ENCODE measurements around the gene LMTK2.

The LMTK2 gene

GRCh38 chr7:98137134-98137825 lies 30.6 kb downstream of the LMTK2 start:
- DNase-seq (ENCODE audit: low spot score), result no peak

- peak; percentile 18 for DNase-seq (ENCODE audit: low spot score)
Observed at GRCh38 chr7:98137826-98138151, 31.1 kb downstream of the LMTK2 start.

GRCh38 chr7:98138672-98139071 lies 32.0 kb downstream of the LMTK2 start:
- DNase-seq (ENCODE audit: low spot score), result no peak

- DNase-seq (ENCODE audit: low spot score), result no peak
Observed at GRCh38 chr7:98142658-98143057, 36.0 kb downstream of the LMTK2 start.

GRCh38 chr7:98148607-98149006 lies 41.9 kb downstream of the LMTK2 start:
- no peak for DNase-seq (ENCODE audit: low spot score)

- DNase-seq (ENCODE audit: low spot score), result no peak
Observed at GRCh38 chr7:98149116-98149692, 42.5 kb downstream of the LMTK2 start.

GRCh38 chr7:98151884-98152283 lies 45.2 kb downstream of the LMTK2 start:
- DNase-seq (ENCODE audit: low spot score), result no peak

GRCh38 chr7:98156700-98157099 lies 50.0 kb downstream of the LMTK2 start:
- no peak for DNase-seq (ENCODE audit: low spot score)

- no peak for DNase-seq (ENCODE audit: low spot score)
Observed at GRCh38 chr7:98157761-98158160, 51.1 kb downstream of the LMTK2 start.

GRCh38 chr7:98162758-98163157 lies 56.1 kb downstream of the LMTK2 start:
- DNase-seq (ENCODE audit: low spot score), result no peak

GRCh38 chr7:98163269-98163668 lies 56.6 kb downstream of the LMTK2 start:
- DNase-seq (ENCODE audit: low spot score), result no peak

- DNase-seq (ENCODE audit: low spot score), result peak; percentile 39
Observed at GRCh38 chr7:98163704-98164494, 57.2 kb downstream of the LMTK2 start.

- no peak for DNase-seq (ENCODE audit: low spot score)
Observed at GRCh38 chr7:98165827-98166667, 59.4 kb downstream of the LMTK2 start.

GRCh38 chr7:98166668-98166970 lies 60.0 kb downstream of the LMTK2 start:
- no peak for DNase-seq (ENCODE audit: low spot score)

- DNase-seq (ENCODE audit: low spot score), result no peak
Observed at GRCh38 chr7:98167653-98168052, 61.0 kb downstream of the LMTK2 start.

- peak; percentile 59 for DNase-seq (ENCODE audit: low spot score)
Observed at GRCh38 chr7:98168181-98168903, 61.7 kb downstream of the LMTK2 start.

GRCh38 chr7:98168904-98169621 lies 62.4 kb downstream of the LMTK2 start:
- DNase-seq (ENCODE audit: low spot score), result no peak

- DNase-seq (ENCODE audit: low spot score), result no peak
Observed at GRCh38 chr7:98170966-98171365, 64.3 kb downstream of the LMTK2 start.

GRCh38 chr7:98171449-98171848 lies 64.8 kb downstream of the LMTK2 start:
- DNase-seq (ENCODE audit: low spot score), result no peak

GRCh38 chr7:98174334-98175259 lies 67.9 kb downstream of the LMTK2 start:
- no peak for DNase-seq (ENCODE audit: low spot score)
